ENCODE results near the gene TMEM163.

Gene TMEM163

DNA sequence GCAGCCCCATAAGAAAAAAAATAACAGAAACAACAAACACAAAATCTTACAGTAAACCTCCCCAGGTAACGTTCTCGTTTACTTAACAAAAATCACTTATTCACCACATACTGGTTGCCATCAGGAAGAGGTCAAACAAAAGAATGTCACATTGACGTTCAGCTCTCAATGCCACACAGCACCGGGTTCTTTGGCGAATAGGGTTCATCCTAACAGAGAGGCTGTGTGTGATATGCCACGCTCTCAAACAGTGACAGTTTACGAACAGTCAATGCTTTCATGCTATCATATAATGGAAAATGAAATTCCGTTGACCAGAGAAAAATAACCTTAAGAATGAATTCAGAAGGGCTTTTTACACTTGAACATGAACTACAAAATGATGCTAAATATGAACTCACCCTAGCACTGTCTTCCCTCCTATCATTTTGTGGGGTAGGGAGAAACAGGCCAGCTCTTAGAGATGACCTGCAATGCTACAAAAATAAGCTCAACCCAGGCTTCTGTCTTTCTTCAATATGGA lies 2.0 kb downstream of the TMEM163 start:
- in situ Hi-C loops (cut with MboI; ENCODE audit: low sequenced_read_pairs), result no loop called here
- DNase-seq (ENCODE audit: low spot score in 2 of 2), result no peak
- peaks cover 64% of the 10 kb centered on the region for H3K27me3 ChIP-seq (ENCODE audit: low read depth)

DNA sequence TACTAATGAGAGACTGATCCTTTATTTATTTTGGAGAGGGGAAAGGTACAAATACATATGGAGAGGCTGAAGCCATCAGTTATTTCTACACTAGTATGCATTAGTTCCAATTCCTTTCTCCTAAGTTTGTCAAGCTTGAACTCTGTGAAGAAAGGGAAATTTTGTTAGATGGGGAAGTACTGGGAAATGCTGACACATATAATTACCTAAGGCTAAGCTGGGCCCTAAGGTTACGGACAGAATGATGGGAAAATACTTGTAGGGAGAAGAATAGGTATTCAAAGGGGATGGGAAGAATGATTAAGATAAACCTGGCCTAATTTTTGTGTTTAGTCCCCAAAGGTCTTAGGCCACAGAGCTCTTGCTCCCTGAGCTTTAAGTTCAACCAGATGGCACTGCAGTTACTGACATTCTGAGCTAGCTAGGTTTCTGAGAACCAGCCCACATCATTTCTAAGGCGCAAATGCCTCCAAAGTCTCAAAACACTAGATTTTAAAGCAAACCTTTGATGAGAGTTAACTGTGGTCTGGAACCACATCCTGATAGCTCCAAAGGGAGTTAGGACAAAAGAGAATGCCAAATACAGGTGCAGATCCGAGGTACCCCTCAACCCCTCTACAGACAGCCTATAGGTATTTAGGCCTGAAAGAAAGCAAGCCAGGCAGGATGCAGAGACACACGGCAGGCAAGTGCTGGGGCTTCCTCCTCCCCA lies 2.7 kb downstream of the TMEM163 start:
- H3K27me3 ChIP-seq (ENCODE audit: low read depth), result peaks cover 70% of the 10 kb centered on the region
- H3K4me1 ChIP-seq, result peaks cover 9% of the 10 kb centered on the region
- no peak overlapping the region for H3K4me3 ChIP-seq
- in situ Hi-C loops (cut with MboI; ENCODE audit: low sequenced_read_pairs), result no loop called here
- H3K36me3 ChIP-seq (replicated peaks), result no peaks in the 10 kb centered on the region
- no peak for DNase-seq (ENCODE audit: low spot score in 2 of 2)
- H3K9me3 ChIP-seq, result no peaks in the 10 kb centered on the region

More for the DNA sequence above, 2.0 kb downstream of the TMEM163 start:
- Histone ChIP-seq H3K4me3 (no peak overlapping the region), H3K36me3 (replicated peaks) (no peaks in the 10 kb centered on the region), H3K9me3 (no peaks in the 10 kb centered on the region), H3K4me1 (peaks cover 4% of the 10 kb centered on the region)

DNA sequence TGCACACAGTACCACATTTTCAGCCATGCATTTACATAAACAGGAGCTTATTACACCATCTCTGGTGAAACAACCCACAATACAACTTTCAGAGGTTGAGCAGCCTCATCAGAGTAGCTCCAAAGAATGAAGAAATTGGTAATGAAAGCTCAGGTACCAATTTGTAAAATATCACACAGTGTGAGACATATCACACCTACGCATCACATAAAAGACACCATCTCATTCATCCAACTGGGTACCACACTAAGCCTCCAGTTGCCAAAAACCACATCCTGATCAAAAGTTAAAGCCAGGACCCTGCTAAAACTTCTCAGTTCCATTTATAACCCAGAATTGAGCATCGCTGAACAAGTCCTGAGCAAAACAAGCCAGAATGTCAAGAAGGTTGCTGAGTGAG lies 4.6 kb downstream of the TMEM163 start:
- Histone ChIP-seq H3K36me3 (replicated peaks) (no peaks in the 10 kb centered on the region), H3K4me3 (no peak overlapping the region), H3K9me3 (no peaks in the 10 kb centered on the region), H3K27me3 (ENCODE audit: low read depth) (peaks cover 67% of the 10 kb centered on the region), H3K4me1 (peaks cover 9% of the 10 kb centered on the region)
- DNase-seq (ENCODE audit: low spot score in 2 of 2), result no peak
- in situ Hi-C loops (cut with MboI; ENCODE audit: low sequenced_read_pairs), result no loop called here

DNA sequence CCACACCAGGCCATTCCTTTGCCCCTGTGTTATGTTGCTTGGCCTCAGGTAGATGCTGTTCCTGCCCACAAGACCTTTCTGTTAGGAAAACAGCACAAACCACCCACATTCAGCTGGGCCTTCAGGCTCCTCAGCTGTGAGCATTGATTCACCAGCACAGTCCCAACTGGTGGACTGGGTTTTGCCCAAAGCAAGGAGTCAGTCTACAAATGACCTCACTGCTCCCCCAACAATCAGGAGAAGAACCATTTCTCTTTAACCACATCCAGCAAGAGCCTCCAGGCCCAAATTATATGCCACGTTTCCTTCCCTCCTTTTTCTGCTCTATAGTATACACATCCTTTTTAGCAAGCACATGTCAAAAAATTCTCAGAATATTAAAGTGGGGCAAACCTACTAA lies 5.2 kb downstream of the TMEM163 start:
- Histone ChIP-seq H3K27me3 (ENCODE audit: low read depth) (peaks cover 66% of the 10 kb centered on the region), H3K4me1 (peaks cover 9% of the 10 kb centered on the region), H3K36me3 (replicated peaks) (no peaks in the 10 kb centered on the region), H3K4me3 (no peak overlapping the region), H3K9me3 (no peaks in the 10 kb centered on the region)
- in situ Hi-C loops (cut with MboI; ENCODE audit: low sequenced_read_pairs), result no loop called here
- DNase-seq (ENCODE audit: low spot score in 2 of 2), result no peak

DNA sequence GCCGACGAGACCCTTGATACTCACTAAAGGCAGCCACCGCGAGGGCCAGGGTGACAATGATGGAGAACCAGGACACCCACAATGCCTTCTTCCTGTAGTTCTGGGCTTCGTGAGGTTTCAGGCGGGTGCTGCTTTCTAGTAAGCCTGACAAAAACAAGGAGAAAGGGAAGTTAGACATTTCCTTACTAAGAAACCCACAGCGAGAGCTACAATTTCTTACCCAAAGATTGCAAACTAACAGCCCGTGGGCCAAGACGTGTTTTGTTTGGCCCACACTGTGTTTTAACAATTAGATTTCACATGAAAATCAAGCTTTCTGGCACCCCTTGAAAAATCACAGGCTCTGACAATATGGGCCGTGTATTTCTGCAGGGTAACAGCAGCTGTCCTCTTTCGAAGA lies 5.6 kb downstream of the TMEM163 start:
- in situ Hi-C loops (cut with MboI; ENCODE audit: low sequenced_read_pairs), result no loop called here
- Histone ChIP-seq H3K4me3 (no peak overlapping the region), H3K4me1 (peaks cover 9% of the 10 kb centered on the region), H3K9me3 (no peaks in the 10 kb centered on the region), H3K36me3 (replicated peaks) (no peaks in the 10 kb centered on the region), H3K27me3 (ENCODE audit: low read depth) (peaks cover 64% of the 10 kb centered on the region)
- DNase-seq (ENCODE audit: low spot score in 2 of 2), result no peak

DNA sequence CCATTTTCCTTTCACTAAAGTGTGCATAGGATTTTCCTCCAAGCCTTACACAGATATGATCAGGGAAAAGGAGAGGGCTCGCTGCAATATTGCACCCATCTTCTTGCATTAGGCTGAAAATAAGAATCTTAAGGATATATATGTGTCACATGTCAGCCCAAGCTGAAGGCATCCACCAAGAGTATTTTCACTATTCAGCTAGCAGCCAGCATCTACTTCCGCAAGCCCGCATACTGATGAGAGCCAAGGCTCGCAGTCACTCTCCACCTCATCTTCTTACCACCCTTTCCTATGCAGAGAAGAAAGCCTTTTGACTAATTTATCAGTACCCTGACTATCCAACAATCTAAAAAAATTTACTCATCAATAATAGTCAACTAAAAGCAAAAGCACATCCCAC lies 6.1 kb downstream of the TMEM163 start:
- Histone ChIP-seq H3K9me3 (no peaks in the 10 kb centered on the region), H3K27me3 (ENCODE audit: low read depth) (peaks cover 59% of the 10 kb centered on the region), H3K4me3 (no peak overlapping the region), H3K4me1 (peaks cover 9% of the 10 kb centered on the region), H3K36me3 (replicated peaks) (no peaks in the 10 kb centered on the region)
- no peak for DNase-seq (ENCODE audit: low spot score in 2 of 2)
- in situ Hi-C loops (cut with MboI; ENCODE audit: low sequenced_read_pairs), result no loop called here

DNA sequence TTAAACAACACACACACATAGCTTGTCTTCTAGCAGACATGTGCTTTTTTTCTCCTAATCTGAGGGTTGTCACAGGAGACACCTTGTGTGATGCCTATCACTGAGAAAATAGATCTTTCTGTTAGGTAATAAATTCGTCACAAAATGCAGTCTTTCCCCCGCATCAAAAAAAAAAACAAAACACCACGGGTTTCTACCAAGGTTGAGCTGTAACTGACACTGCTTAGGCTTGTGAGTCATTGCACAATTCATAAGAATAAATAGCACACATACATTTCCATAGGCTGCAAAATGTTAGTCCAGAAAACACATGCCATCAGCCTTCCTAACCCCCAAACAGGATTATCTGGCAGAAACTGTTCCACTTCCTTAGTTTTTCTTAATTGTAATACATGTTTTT lies 6.5 kb downstream of the TMEM163 start:
- in situ Hi-C loops (cut with MboI; ENCODE audit: low sequenced_read_pairs), result no loop called here
- H3K27me3 ChIP-seq (ENCODE audit: low read depth), result peaks cover 55% of the 10 kb centered on the region
- H3K4me3 ChIP-seq, result no peak overlapping the region
- H3K36me3 ChIP-seq (replicated peaks), result no peaks in the 10 kb centered on the region
- H3K9me3 ChIP-seq, result no peaks in the 10 kb centered on the region
- DNase-seq (ENCODE audit: low spot score in 2 of 2), result no peak
- peaks cover 9% of the 10 kb centered on the region for H3K4me1 ChIP-seq

DNA sequence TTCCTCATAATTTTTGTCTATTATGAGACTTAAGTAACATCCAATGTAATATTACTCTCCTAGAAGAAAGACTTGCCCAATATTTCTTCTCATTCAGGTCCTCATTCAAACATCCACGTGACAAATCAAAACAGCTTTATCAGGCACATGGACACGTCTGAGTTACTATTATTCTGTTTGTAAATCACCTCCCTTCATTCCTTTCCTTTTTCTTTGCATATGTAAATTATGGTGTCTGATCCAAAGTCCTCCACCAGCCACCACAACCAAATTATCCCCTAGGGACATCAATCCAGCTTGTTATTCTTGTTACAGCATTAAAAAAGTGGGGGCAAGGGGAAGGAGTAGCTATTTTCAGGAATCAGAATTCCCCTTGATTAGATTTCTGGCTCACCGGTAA lies 7.1 kb downstream of the TMEM163 start:
- Histone ChIP-seq H3K9me3 (no peaks in the 10 kb centered on the region), H3K4me1 (peaks cover 9% of the 10 kb centered on the region), H3K4me3 (no peak overlapping the region), H3K36me3 (replicated peaks) (no peaks in the 10 kb centered on the region), H3K27me3 (ENCODE audit: low read depth) (peaks cover 56% of the 10 kb centered on the region)
- in situ Hi-C loops (cut with MboI; ENCODE audit: low sequenced_read_pairs), result no loop called here
- DNase-seq (ENCODE audit: low spot score in 2 of 2), result peak; percentile 31 to 80

DNA sequence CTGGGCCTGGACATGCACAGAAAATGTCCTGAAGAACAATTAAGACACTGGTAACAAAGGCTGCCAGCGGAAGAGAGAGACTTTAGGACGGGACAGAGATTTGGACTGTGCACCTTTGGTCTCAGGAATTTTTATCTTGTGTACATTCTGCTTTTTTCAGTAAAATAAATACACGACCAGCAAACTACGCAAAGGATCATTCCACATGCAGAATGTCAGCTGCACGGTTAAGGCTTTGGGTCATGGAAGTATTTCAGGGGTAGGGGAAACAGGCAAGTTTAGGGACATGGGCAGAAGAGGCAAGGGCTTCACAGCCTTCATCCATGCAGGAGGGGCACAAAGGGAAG lies 11.5 kb downstream of the TMEM163 start:
- H3K9me3 ChIP-seq, result no peaks in the 10 kb centered on the region
- peaks cover 9% of the 10 kb centered on the region for H3K4me1 ChIP-seq
- no peaks in the 10 kb centered on the region for H3K36me3 ChIP-seq (replicated peaks)
- no peak for DNase-seq (ENCODE audit: low spot score in 2 of 2)
- peaks cover 31% of the 10 kb centered on the region for H3K27me3 ChIP-seq (ENCODE audit: low read depth)
- H3K4me3 ChIP-seq, result no peak overlapping the region
- in situ Hi-C loops (cut with MboI; ENCODE audit: low sequenced_read_pairs), result no loop called here

DNA sequence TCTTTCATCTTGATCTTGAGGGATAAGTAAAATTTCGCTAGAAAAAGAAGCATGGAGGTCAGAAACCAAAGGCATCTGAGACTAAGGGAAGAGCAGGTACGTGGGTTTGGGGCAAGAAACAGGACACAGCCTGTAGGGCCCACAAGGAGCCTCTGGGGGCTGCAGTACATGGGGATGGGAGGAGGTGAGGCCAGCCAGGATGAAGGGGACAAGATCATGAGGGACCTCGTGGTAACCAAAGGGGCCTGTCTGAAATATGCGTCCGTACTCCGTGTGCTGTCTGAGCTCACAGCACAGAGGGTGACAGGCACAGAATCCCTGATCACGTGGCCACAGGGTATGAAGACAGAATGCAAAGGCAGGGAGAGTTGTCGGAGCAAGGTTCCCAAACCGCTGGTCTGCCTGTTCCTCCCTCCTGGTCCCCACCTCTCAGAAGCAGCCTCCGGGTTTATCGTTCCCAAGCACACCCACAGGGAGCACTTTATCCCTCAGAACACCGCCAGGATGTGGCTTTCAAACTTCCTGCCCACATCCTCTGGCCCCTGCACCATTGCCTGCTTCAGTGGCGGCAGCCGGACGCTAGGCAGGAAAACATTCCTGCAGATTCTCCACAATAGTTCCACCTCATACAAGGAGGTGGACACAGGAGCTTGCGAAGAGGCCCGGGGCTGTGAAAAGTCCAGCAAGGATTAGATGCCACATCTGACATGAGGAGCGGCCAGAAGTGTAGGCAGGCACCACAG lies 12.0 kb downstream of the TMEM163 start:
- Histone ChIP-seq H3K27me3 (ENCODE audit: low read depth) (peaks cover 31% of the 10 kb centered on the region), H3K4me1 (peaks cover 5% of the 10 kb centered on the region), H3K9me3 (no peaks in the 10 kb centered on the region), H3K4me3 (no peak overlapping the region), H3K36me3 (replicated peaks) (no peaks in the 10 kb centered on the region)
- DNase-seq (ENCODE audit: low spot score in 2 of 2), result no peak
- in situ Hi-C loops (cut with MboI; ENCODE audit: low sequenced_read_pairs), result no loop called here

DNA sequence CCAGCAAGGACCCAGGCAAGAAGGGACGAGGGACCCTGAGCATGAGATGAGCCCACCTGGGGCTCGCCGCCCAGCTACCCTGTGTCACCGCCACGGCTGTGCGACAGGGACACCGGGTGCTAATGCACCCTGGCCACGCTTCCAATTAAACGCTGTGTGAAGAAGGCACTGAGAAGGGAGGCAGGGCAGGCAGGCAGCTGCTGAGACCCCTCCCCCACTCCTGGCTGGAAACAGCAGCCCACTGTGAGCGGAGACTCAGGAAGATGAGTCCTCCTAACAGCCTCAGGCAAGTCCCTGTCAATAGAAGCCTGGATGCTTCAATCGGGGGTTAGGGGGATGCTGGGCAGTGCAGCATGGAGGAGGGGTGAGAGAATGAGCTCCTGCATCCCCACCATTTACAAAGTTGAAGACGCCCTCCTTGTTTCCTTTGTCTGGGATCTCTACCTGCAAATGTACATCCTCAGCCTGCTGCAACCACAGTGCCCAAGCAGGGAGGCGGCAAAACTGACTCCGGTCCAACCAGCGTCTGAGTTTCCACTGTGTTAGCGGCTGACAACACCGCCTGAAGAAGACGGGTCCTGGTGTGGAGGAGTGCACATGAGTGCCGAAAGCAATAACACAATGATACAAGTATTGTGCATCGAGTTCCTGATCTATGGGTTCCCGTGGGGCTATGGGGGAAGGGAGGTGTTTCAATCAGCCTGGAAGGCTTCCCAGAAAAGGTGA lies 12.8 kb downstream of the TMEM163 start:
- Histone ChIP-seq H3K4me3 (no peak overlapping the region), H3K36me3 (replicated peaks) (no peaks in the 10 kb centered on the region), H3K9me3 (no peaks in the 10 kb centered on the region), H3K4me1 (no peaks in the 10 kb centered on the region), H3K27me3 (ENCODE audit: low read depth) (peaks cover 25% of the 10 kb centered on the region)
- DNase-seq (ENCODE audit: low spot score in 2 of 2), result no peak
- in situ Hi-C loops (cut with MboI; ENCODE audit: low sequenced_read_pairs), result no loop called here

DNA sequence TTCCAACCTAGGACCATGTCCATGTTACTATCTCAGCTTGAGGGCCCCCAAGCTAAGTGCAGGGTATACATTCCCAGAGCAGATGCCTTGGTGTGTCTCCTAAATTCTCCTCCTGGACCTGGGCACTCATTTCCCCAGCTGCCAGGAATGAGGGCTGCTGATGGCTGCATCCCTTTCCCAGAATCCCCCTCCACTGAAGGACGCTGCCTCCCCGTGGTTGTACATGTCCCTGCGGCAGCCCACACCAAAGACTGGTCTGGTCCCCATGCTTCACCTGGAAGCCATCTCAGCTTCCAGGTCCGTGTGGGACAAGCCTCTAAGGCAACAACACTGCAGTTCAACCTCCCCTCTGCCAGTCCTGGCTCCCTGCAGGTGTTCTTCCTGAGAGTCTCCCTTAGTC lies 14.6 kb downstream of the TMEM163 start:
- in situ Hi-C loops (cut with MboI; ENCODE audit: low sequenced_read_pairs), result no loop called here

DNA sequence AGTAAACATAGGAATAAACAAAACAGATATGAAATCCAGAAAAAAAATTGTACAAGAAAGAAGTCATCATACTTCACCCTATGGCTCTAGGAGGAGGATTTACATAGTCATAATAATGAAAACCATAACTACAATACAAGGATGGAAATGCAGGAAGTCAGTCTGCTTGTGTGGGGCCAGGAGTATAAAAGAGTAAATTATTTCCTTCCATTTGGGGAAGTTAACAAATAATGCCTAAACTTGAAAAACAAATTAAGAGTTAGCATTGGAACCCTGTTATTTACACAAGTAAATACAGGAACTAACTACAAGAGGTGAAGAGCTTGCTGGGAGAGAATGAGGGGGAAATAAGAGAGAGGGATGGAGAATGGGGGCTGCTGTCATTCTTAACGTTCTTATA lies 15.4 kb downstream of the TMEM163 start:
- Histone ChIP-seq H3K36me3 (replicated peaks) (no peaks in the 10 kb centered on the region), H3K9me3 (no peaks in the 10 kb centered on the region), H3K4me3 (no peak overlapping the region), H3K4me1 (no peaks in the 10 kb centered on the region), H3K27me3 (ENCODE audit: low read depth) (peaks cover 14% of the 10 kb centered on the region)
- DNase-seq (ENCODE audit: low spot score in 2 of 2), result no peak
- in situ Hi-C loops (cut with MboI; ENCODE audit: low sequenced_read_pairs), result no loop called here

More for the DNA sequence above, 14.6 kb downstream of the TMEM163 start:
- no peak overlapping the region for H3K4me3 ChIP-seq
- no peaks in the 10 kb centered on the region for H3K36me3 ChIP-seq (replicated peaks)
- no peaks in the 10 kb centered on the region for H3K4me1 ChIP-seq
- peaks cover 15% of the 10 kb centered on the region for H3K27me3 ChIP-seq (ENCODE audit: low read depth)
- DNase-seq (ENCODE audit: low spot score in 2 of 2), result no peak
- no peaks in the 10 kb centered on the region for H3K9me3 ChIP-seq

DNA sequence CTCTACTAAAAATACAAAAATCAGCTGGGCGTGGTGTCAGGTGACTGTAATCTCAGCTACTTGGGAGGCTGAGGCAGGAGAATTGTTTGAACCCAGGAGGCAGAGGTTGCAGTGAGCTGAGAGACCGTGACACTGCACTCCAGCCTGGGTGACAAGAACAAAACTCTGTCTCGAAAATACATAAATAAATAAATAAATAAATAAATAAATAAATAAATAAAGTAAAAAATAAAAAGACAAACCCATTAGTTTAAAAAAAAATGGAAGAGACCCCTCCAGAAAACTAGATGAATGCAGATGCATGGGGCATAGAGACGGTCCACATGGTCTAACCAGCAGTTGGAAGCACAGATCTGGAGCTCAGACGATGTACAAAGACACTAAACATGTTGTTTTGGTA lies 18.1 kb downstream of the TMEM163 start:
- H3K4me1 ChIP-seq, result no peaks in the 10 kb centered on the region
- H3K27me3 ChIP-seq (ENCODE audit: low read depth), result peaks cover 5% of the 10 kb centered on the region; the same call in 1 of the 2 replicates
- no peak overlapping the region for H3K4me3 ChIP-seq
- DNase-seq (ENCODE audit: low spot score in 2 of 2), result no peak
- H3K9me3 ChIP-seq, result no peaks in the 10 kb centered on the region
- in situ Hi-C loops (cut with MboI; ENCODE audit: low sequenced_read_pairs), result no loop called here
- no peaks in the 10 kb centered on the region for H3K36me3 ChIP-seq (replicated peaks)
